GM20431 (cell line): Measurements from ENCODE around the gene PARD3B.

ENCODE experiments used
- in situ Hi-C: fragments of 300-500 bp; cut with MseI, MboI; formaldehyde crosslinking; loops from one replicate; pipeline ENCODE4 v1.15.0; 2020; ENCODE audit warnings: low sequenced_read_pairs; ENCODE audit not compliant: unreplicated experiment

Gene PARD3B

DNA sequence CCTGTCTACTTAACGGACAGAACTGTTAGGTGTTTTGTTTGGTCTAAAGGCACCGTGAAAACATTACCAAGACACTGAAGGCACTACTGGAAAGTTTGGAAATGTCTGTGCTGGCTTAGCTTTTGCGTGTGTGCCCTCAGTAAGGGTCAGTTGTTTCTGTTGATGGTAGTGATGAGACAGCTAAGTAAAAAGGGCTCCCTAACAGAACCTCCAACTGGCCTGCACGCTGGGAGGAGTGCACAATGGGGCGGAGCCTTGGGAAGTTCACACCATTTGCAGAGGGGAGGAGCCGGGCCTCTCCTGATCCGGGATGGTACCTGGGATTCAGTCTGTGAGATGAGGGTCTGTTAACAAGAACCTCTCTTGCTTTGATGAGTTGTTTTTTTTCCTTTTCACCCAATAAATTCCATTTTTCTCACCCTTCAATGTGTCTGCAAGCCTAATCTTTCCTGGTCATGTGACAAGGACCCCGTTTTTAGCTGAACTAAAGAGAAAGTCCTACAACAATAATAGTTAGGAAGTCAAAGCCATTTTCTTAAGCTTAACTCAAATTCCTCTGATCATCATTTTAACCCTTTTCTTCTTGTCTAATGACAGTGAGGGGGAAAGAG lies 368.7 kb downstream of the PARD3B start:
- in situ Hi-C loops = no loop called here

DNA sequence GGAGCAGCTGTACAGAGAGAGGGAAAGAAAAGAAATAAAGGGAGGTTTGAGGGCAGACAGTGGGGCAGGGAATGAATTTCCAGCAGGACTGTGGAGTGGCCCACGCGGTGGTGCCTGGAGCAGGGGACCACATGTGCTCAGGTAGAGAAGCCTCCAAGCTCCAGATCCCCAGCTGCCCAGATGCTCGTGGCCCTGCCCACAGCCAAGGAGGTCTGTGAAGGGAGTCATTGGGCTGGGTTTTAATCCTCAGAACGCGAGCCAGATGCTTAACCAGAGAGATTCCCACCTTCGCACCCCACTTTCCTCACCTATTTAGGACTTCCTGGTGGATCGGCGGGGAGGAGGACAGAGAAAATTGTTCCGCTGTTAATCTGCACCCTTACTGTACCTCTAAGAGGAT lies 369.4 kb downstream of the PARD3B start:
- in situ Hi-C loops = no loop called here

DNA sequence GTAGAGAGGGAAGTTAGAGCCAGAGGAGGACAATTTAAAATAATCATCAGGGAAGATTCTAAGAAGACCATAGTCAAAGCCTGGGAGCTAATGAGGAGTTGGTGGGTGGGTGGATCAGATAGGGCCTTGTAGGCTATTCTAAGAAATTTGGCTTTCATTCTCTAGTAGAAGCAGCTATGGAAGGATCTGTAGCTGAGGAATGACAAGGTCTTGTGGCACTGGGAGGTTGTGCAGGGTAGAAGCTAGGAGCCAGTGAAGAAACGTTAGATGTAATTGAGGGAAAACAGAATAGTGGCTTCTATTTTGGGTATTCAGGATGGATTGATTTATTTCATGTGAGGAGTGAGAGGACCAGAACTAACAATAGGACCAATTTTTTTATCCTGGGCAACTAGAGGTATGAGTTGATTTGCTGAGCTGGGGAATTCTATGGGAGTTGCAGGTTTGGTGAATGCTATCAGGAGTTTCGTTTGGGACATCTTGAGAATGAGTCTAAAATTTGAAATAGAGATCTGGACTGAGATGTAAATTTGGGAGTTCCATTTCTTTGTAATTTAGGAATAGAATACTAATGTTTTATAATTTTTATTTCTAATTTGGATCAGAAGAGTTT lies 371.9 kb downstream of the PARD3B start:
- in situ Hi-C loops = no loop called here

DNA sequence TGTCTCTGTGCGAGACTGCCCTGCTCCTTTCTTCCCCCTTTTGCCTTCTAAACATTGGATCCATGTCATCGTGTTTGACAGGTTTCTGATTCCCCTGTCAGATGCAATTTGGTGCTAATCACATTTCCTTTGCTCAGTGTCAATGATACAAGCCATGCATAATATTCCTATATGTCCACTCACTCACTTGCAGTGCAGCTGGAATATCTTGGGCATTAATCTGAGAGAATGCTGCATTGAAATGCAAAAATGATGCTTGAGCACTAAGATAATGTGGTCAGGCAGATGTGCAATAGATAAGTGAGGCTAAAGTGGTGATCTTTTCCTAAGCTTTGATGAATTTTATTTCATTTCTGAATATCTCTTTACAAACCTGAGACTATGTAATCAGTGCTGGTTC lies 375.5 kb downstream of the PARD3B start:
- in situ Hi-C loops = no loop called here

DNA sequence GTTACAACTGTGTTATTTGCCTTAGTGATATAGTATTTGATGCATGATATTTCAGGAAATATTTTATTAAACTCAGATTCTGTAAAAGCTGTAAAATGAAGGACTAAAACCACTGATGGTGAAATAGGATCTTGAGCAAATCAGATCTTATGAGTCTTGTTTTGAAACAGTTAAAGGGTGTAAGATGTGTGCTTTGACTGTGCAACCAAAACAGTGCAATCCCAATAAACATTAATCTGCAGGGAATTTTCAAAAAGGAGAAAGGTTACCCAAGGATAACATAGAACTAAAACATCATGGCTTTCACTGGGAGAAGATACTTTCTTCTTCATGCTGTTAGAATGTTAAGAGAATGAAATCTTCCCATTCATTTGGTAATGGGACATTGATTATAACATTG lies 378.7 kb downstream of the PARD3B start:
- in situ Hi-C loops = no loop called here

DNA sequence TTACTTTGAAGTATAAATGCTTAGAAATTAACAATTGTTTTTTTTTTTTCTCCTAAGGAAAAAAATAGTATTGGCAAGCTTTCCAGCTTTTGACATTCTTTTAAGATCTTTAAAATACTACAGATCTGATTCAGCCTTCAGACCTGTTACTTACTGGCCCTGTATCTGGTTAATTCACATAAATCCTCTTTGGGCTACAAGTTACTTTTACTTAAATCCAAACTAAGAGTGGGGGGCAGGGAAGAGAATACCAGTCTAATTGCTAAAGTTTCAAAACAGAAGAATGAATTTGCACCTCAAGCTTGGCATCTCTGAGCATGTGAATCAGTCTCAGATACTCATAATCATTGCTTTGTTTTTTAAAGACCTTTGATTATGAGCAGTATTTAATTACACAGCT lies 386.3 kb downstream of the PARD3B start:
- in situ Hi-C loops = no loop called here

DNA sequence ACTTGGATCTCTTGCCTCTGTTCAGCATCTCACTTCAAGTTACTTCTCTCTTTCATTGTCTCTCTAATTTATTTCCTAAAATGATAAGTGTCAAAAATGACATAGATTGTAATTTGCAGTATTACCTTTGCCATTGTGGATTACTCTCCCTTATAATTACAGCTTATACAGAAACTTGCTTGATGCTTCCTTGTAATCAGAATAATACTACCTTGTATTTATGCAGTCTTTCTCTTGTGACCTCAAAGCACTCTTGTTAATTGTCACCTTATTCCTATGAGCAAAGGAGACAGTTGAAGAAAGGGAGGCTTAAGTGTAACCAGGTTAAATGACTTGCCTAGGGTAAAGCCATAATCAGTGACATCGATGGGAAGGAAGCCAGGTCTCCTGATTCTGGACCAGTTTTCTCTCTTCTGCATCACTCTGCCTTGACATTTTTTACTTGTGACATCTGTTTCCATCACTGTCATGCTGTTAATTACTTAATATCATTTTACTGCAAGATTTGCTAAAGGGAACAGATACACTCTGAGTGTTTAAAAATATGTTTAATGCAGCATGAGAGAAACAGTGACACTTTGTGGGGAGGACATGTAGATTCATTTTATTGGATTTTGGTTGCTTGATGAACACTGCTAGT lies 388.6 kb downstream of the PARD3B start:
- in situ Hi-C loops = no loop called here

DNA sequence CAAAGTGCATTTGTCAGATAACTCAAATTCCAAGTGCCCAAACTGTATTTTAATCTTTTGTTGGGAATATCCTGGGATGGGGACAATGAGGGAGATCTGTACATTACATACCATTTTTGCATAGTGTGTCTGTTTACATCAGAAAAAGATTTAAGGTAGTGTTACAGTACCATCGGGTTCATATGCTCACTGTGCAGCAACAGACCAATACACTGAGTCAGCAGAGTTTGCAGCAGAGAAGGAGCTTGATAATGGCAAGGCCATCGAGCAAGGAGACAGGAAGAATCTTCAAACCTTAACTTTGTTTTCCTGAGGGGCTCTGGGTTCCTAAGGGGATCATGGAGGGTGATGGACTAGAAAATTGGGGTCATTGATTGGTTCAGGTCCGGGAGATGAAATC lies 399.7 kb downstream of the PARD3B start:
- in situ Hi-C loops = no loop called here

GRCh38 chr2:204945376-204945775 lies 400.1 kb downstream of the PARD3B start:
- in situ Hi-C loops = no loop called here

DNA sequence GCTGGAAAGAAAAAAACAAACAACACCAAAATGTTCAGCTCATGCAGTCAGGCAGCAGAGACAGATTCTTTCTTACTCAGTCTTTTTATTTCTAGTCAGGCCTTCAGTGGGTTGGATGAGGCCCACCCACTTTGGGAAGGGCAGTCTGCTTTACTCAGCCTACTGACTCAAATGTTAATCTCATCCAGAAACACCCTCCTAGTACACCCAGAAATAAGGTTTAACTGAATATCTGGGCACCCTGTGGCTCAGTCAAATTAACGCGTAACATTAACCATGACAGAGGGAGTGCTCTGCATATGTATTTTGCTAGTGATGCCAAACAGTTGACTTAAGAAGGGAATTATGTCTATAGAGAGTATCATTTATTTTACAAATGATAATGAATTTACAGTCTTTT lies 401.6 kb downstream of the PARD3B start:
- in situ Hi-C loops = no loop called here

DNA sequence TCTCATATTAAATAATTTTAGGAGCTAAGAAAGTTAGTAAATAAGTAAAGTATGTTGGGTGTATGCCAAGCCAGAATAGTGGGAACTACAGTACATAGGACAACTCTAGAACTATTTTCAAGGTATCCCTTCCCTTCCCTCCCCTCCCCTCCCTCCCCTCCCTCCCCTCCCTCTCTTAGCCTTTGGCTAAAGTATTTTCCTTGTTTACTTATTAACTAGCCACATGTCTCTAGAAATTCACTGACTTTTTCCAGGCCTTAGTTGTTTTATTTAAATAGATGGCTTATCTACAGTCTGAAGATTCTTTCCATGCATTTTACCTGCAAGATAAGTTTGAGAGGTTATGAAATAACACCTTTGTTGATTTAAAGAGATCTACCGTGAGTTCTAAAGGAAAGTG lies 402.1 kb downstream of the PARD3B start:
- in situ Hi-C loops = no loop called here

- in situ Hi-C loops = no loop called here
Measured at GRCh38 chr2:204948024-204948763, 402.9 kb downstream of the PARD3B start.

DNA sequence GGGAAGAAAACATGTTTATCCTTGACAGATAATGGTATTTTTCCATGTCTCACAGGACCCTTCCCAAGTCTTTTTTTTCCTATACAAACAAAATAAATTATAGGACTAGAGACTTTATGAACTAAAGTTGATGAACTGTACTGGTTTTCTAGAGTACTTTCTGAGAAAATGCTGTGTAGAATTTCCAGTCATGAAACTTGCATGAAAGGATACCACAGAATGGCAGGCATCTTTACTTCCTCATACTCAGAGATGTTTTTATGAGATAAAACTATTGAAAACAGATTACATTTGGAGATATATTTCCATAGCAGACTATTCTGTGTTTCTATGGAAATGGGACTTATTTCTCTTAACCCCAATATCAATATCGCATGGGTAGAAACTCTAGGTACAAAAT lies 403.5 kb downstream of the PARD3B start:
- in situ Hi-C loops = no loop called here

GRCh38 chr2:204950695-204951346 lies 405.5 kb downstream of the PARD3B start:
- in situ Hi-C loops = no loop called here

- in situ Hi-C loops = no loop called here
Measured at GRCh38 chr2:204958371-204958770, 413.1 kb downstream of the PARD3B start.

DNA sequence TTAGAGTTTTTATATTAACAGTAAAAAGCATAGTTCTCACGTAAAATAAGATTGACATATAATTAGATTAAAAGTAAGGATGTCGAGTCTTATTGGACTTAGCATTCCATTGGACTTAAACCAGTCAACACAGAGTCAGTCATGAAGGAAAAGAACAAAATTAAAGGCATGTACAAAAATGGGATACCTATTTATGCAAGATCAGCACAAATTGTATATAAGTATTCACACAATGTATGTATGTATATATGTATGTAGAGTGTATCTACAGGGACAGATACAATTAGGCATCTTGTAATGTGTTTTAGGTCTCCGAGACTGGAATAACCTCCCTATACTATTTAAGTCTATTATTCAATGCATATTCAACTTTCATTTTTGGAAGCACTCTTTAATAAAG lies 419.1 kb downstream of the PARD3B start:
- in situ Hi-C loops = no loop called here

DNA sequence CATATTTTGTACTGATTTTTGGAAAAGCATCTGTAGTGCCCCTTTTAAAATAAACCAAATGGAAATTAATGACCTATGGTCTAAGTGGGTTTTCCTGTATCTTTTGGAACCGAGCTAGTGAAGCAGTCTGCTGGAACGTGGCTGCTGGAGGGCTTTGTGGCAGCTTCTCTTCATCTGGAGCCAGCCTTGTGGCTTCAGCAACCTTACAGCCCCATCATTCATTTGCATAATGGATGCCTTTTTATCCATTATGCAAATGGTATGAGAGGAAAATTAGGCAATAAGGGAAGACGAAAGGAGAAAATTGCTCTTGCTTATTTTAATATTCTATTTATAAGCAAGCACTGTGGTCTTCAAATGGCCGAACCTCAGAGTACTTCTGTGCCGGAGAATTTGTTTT lies 421.0 kb downstream of the PARD3B start:
- in situ Hi-C loops = no loop called here

GRCh38 chr2:204967199-204967960 lies 422.1 kb downstream of the PARD3B start:
- in situ Hi-C loops = no loop called here

DNA sequence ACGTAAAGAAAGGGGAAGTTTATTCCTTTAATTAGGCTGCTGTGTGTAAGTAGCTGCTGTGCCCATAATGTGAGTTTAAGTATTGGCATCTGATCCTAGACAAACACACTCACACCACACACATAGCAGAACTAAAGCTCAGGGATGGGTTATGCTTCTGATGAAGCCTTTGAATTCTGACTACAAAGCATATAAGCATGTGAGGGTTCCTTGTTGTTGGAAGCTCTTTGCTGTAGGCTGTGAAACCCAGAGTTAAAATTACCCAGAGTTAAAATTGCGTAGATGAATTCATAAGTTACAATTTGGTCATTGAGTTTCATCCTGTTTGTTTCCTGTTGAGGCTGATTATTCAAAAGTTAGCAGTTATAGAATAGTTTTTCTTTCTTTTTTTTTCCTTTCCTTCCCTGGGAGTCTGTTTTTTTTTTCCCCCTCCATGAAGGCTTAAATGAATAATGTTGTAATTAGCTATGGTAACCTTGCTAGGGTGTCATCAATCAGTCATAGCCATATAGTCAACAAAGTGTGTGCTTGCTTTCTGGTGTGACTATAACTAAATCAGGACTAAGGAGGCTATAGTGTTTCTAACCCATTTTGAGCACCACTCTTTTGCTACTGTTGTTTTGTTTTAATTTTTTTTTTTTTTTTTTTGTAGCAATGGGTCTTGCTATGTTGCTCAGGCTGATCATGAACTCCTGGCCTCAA lies 426.1 kb downstream of the PARD3B start:
- in situ Hi-C loops = no loop called here
